H1 (cell line): ENCODE data around the gene FSD1. TPM values are rescaled to one million over a fixed set of nuclear protein-coding genes. Genes with fewer than 3 reads are reported as not detected.

Experiments
- CTCF ChIA-PET: fragments of 300-600 bp; sonication (Branson Sonifier 250); formaldehyde crosslinking; loops from one replicate; lab custom pipeline; 2021; ENCODE audit not compliant: partially characterized antibody; lab: Charles Lee
- POLR2A ChIA-PET: fragments of 300-600 bp; sonication (Branson Sonifier 250); formaldehyde crosslinking; loops from one replicate; lab custom pipeline; 2021; ENCODE audit warnings: inconsistent platforms; ENCODE audit not compliant: partially characterized antibody; lab: Charles Lee
- DNase-seq, 2 experiments: peaks; one replicate each; pipeline versions ENCODE4 v3.0.0 to v3.0.0-alpha.2; 2010 to 2022; ENCODE audit warnings: low spot score in 2 of 2, low read depth in 1 of 2, mixed read lengths in 1 of 2
- FAIRE-seq: peaks from 2 replicates; lab custom pipeline; 2011; peaks lifted over from hg19 to GRCh38; lab: Jason Lieb, UNC
- H2AFZ ChIP-seq: 2 replicates; pipeline ENCODE4 v1.8.1; 2012; ENCODE audit warnings: low read length, inconsistent platforms
- H2AK5ac ChIP-seq: 2 replicates; pipeline ENCODE4 v1.6.1; 2013; ENCODE audit warnings: low read depth, low read length
- H2BK120ac ChIP-seq: replicated peaks from 2 replicates; pipeline ENCODE3; 2013; ENCODE audit warnings: low read depth, low read length, inconsistent platforms
- H2BK12ac ChIP-seq: 2 replicates; pipeline ENCODE4 v1.6.1; 2013; ENCODE audit warnings: low read depth, low read length
- H2BK15ac ChIP-seq: 2 replicates; pipeline ENCODE4 v1.6.1; 2013; ENCODE audit warnings: low read length
- H2BK20ac ChIP-seq: 2 replicates; pipeline ENCODE4 v1.6.1; 2013; ENCODE audit warnings: low read length
- H2BK5ac ChIP-seq: 2 replicates; pipeline ENCODE4 v1.6.1; 2013; ENCODE audit warnings: low read depth, low read length
- H3K14ac ChIP-seq: 2 replicates; pipeline ENCODE4 v1.6.1; 2013; ENCODE audit warnings: inconsistent platforms; ENCODE audit not compliant: insufficient read length
- H3K18ac ChIP-seq: 2 replicates; pipeline ENCODE4 v1.6.1; 2013; ENCODE audit warnings: low read length; ENCODE audit errors: extremely low read depth
- H3K23ac ChIP-seq: 2 replicates; pipeline ENCODE4 v1.6.1; 2013; ENCODE audit warnings: inconsistent platforms; ENCODE audit not compliant: insufficient read length
- H3K23me2 ChIP-seq: 2 replicates; pipeline ENCODE4 v1.6.1; 2013; ENCODE audit warnings: low read depth, low read length
- H3K27ac ChIP-seq: 2 replicates; pipeline ENCODE4 v1.6.1; 2011; ENCODE audit warnings: low read depth, low read length, inconsistent platforms
- H3K27me3 ChIP-seq, 4 experiments: replicated peaks in 1 of 4; 1 replicate in 1 of 4; 2 replicates in 3 of 4; pipeline versions ENCODE4 v1.6.1 to v1.8.1; 2011 to 2013; ENCODE audit warnings: low read length in 3 of 4, mild to moderate bottlenecking in 3 of 4, inconsistent platforms in 2 of 4, mixed read lengths in 2 of 4, moderate library complexity in 1 of 4; ENCODE audit not compliant: control insufficient read depth in 3 of 4, insufficient read depth in 3 of 4; ENCODE audit errors: extremely low read depth in 1 of 4
- H3K36me3 ChIP-seq, 4 experiments: 2 replicates each; pipeline versions ENCODE4 v1.6.1 to v1.8.1; 2011 to 2013; ENCODE audit warnings: mild to moderate bottlenecking in 4 of 4, low read length in 3 of 4, moderate library complexity in 2 of 4, control low read depth in 1 of 4, inconsistent platforms in 1 of 4; ENCODE audit not compliant: insufficient read depth in 4 of 4, control insufficient read depth in 2 of 4
- H3K4ac ChIP-seq: replicated peaks from 2 replicates; pipeline ENCODE3; 2013; ENCODE audit warnings: low read length, low read depth, mixed read lengths, inconsistent platforms; ENCODE audit not compliant: insufficient read length
- H3K4me1 ChIP-seq, 4 experiments: replicated peaks in 1 of 4; 1 replicate in 1 of 4; 2 replicates in 3 of 4; pipeline versions ENCODE4 v1.6.1 to v1.8.1; 2011 to 2013; ENCODE audit warnings: low read length in 3 of 4, inconsistent platforms in 2 of 4, mixed read lengths in 1 of 4; ENCODE audit not compliant: insufficient read depth in 4 of 4, control insufficient read depth in 3 of 4
- H3K4me2 ChIP-seq, 2 experiments: 2 replicates each; pipeline versions ENCODE4 v1.6.1 to v1.8.1; 2011 to 2013; ENCODE audit warnings: low read depth in 2 of 2, low read length in 2 of 2, control low read depth in 1 of 2, inconsistent platforms in 1 of 2, mild to moderate bottlenecking in 1 of 2; ENCODE audit not compliant: insufficient read depth in 1 of 2
- H3K4me3 ChIP-seq, 4 experiments: fragments of 200-600, 300-600 bp in 1 of 4; sonication (generic), shearing (Covaris generic), sonication (Bioruptor Twin) in 1 of 4; 2 replicates each; pipeline versions ENCODE4 v1.5.1 to v1.8.1; 2011 to 2016; ENCODE audit warnings: low read length in 4 of 4, low read depth in 3 of 4, control low read depth in 2 of 4, inconsistent platforms in 2 of 4, mild to moderate bottlenecking in 2 of 4, mixed read lengths in 1 of 4, moderate library complexity in 1 of 4; ENCODE audit not compliant: insufficient read depth in 2 of 4; ENCODE audit errors: extremely low read depth in 1 of 4
- H3K56ac ChIP-seq: replicated peaks from 2 replicates; pipeline ENCODE3; 2013; ENCODE audit warnings: low read depth, mild to moderate bottlenecking, mixed read lengths, low read length, inconsistent platforms; ENCODE audit not compliant: insufficient read length
- H3K79me1 ChIP-seq: 2 replicates; pipeline ENCODE4 v1.6.1; 2013; ENCODE audit warnings: low read depth, low read length, control low read depth
- H3K79me2 ChIP-seq, 2 experiments: 2 replicates each; pipeline versions ENCODE4 v1.6.1 to v1.8.1; 2012 to 2013; ENCODE audit warnings: low read length in 2 of 2, mild to moderate bottlenecking in 2 of 2, inconsistent platforms in 1 of 2; ENCODE audit not compliant: insufficient read depth in 2 of 2, control insufficient read depth in 1 of 2
- H3K9ac ChIP-seq, 4 experiments: replicated peaks in 1 of 4; 1 replicate in 1 of 4; 2 replicates in 3 of 4; pipeline versions ENCODE4 v1.6.1 to v1.8.1; 2011 to 2013; ENCODE audit warnings: low read depth in 3 of 4, low read length in 3 of 4, control low read depth in 2 of 4, mild to moderate bottlenecking in 2 of 4, moderate library complexity in 2 of 4, inconsistent platforms in 1 of 4; ENCODE audit errors: extremely low read depth in 1 of 4
- H3K9me3 ChIP-seq, 2 experiments: 2 replicates each; pipeline versions ENCODE4 v1.6.1 to v1.8.1; 2012 to 2013; ENCODE audit warnings: mild to moderate bottlenecking in 2 of 2, moderate library complexity in 2 of 2, control low read depth in 1 of 2, inconsistent platforms in 1 of 2, low read depth in 1 of 2, low read length in 1 of 2, mixed read lengths in 1 of 2; ENCODE audit not compliant: insufficient read depth in 2 of 2
- H4K20me1 ChIP-seq, 2 experiments: replicated peaks in 1 of 2; 2 replicates each; pipeline versions ENCODE3 to v1.8.1; 2011 to 2013; ENCODE audit warnings: inconsistent platforms in 2 of 2, low read length in 2 of 2, mild to moderate bottlenecking in 1 of 2; ENCODE audit not compliant: insufficient read depth in 2 of 2, control insufficient read depth in 1 of 2
- H4K5ac ChIP-seq: 2 replicates; pipeline ENCODE4 v1.6.1; 2013; ENCODE audit warnings: low read length, low read depth, mixed read lengths, inconsistent platforms; ENCODE audit not compliant: insufficient read length
- H4K8ac ChIP-seq: 2 replicates; pipeline ENCODE4 v1.8.0; 2013; ENCODE audit warnings: mild to moderate bottlenecking, moderate library complexity, low read length, inconsistent platforms; ENCODE audit not compliant: insufficient read depth; ENCODE audit errors: extremely low read depth
- H4K91ac ChIP-seq: replicated peaks from 2 replicates; pipeline ENCODE3; 2013; ENCODE audit warnings: low read length, mixed read lengths, inconsistent platforms; ENCODE audit not compliant: insufficient read length
- BRCA1 ChIP-seq: IDR thresholded peaks from 2 replicates; pipeline ENCODE4 v1.6.1; 2012; ENCODE audit warnings: low read depth, low read length, improper control_type of control experiment
- CHD1 ChIP-seq: IDR thresholded peaks from 2 replicates; pipeline ENCODE4 v1.6.1; 2012; ENCODE audit warnings: low read depth, low read length, improper control_type of control experiment
- CTCF ChIP-seq, 3 experiments: IDR thresholded peaks; 1 replicate in 2 of 3; 2 replicates in 1 of 3; pipeline versions ENCODE4 v1.5.1 to v1.6.1; 2011; ENCODE audit warnings: low read length in 3 of 3, mild to moderate bottlenecking in 3 of 3, inconsistent platforms in 2 of 3, low read depth in 1 of 3, moderate library complexity in 1 of 3; ENCODE audit not compliant: insufficient read depth in 1 of 3; ENCODE audit errors: control extremely low read depth in 1 of 3
- EZH2 ChIP-seq: fragments of 200-600 bp; sonication (generic); IDR thresholded peaks from 2 replicates; pipeline ENCODE4 v1.7.1; 2012; ENCODE audit warnings: low read depth, mild to moderate bottlenecking, moderate library complexity, low read length, inconsistent platforms; ENCODE audit not compliant: severe bottlenecking
- MAX ChIP-seq: IDR thresholded peaks from 2 replicates; pipeline ENCODE4 v1.6.1; 2012; ENCODE audit warnings: inconsistent platforms
- TAF1 ChIP-seq: IDR thresholded peaks from 2 replicates; pipeline ENCODE4 v1.6.1; 2011; ENCODE audit warnings: mild to moderate bottlenecking, low read depth, low read length
- WGBS, 2 experiments: shearing (Covaris generic) in 1 of 2; methylation state at CpG; one replicate each; pipeline versions ENCODE4 v1.1.6 to v1.1.7; 2013 to 2015; ENCODE audit warnings: low lambda C conversion rate in 2 of 2, mixed read lengths in 2 of 2, inconsistent platforms in 1 of 2, low coverage in 1 of 2, missing lambda C conversion rate in 1 of 2; ENCODE audit not compliant: insufficient replicate concordance in 2 of 2, insufficient coverage in 1 of 2, insufficient read length in 1 of 2; ENCODE audit errors: extremely low coverage in 1 of 2, missing lambda C conversion rate in 1 of 2; 5-methylcytosine and 5-hydroxymethylcytosine counted together
- polyA plus RNA-seq, 7 experiments: library from polyadenylated mRNA; depleted of rRNA in 3 of 7; stranded (reverse) in 5 of 7; unstranded in 2 of 7; fragments of >200 nt in 5 of 7; fragments of 200-250 nt in 2 of 7; gene quantifications; 1 replicate in 5 of 7; 2 replicates in 1 of 7; 4 replicates in 1 of 7; pipeline versions ENCODE4 v1.2.1 to v1.2.3, GENCODE V29; 2011 to 2013; ENCODE audit warnings: missing spikeins in 2 of 7, mixed read lengths in 2 of 7
- total RNA-seq: library from RNA; stranded (reverse); fragmentation: NEBNext Ultra II Directional; extraction: Animal tissue kit (Norgen Biotek cat#: 25700); gene quantifications from 2 replicates; pipeline ENCODE4 v1.2.1, GENCODE V29; 2021

FSD1 gene
- total and polyA plus RNA-seq, 2 of the 8 experiments (the other 6 are each of a cell fraction or from before 2014, with no cell fraction given), result 58.8 to 181 TPM

GRCh38 chr19:4350726-4351125, 46.3 kb downstream of the FSD1 start:
- ChIA-PET CTCF (interaction anchor here (1.0 to 20.4 kb wide), 2 partner anchors 15 to 79 kb away, joined by 3 to 311 read pairs; partner anchors contain the start of gene SHD), POLR2A (no interaction called here)
- H2AK5ac ChIP-seq, result no peak overlapping the region
- no peak overlapping the region for H4K8ac ChIP-seq
- H3K4me1 ChIP-seq, result peaks cover 0 to 2% (median 0%) of the 10 kb centered on the region in 4 experiments; a peak in 1 of 7 replicates
- FAIRE-seq, result no peak
- no peak overlapping the region for H3K56ac ChIP-seq
- H3K79me2 ChIP-seq, result no peaks in the 10 kb centered on the region
- H3K79me1 ChIP-seq, result no peaks in the 10 kb centered on the region
- peaks cover 0 to 23% (median 9%) of the 10 kb centered on the region in 4 experiments; a peak in 6 of 8 replicates for H3K36me3 ChIP-seq
- H2BK120ac ChIP-seq, result no peak overlapping the region
- no peak overlapping the region for H2BK15ac ChIP-seq
- DNase-seq, result no peak
- no peaks in the 10 kb centered on the region for H3K27me3 ChIP-seq
- no peak overlapping the region for H3K18ac ChIP-seq
- no peak overlapping the region for H3K14ac ChIP-seq
- H4K5ac ChIP-seq, result no peak overlapping the region
- 90% methylated on average over 9 of the region's 9 CpGs; no CpG with 5 or more reads in 1 of the 2 experiments for WGBS, 2 experiments
- H3K9me3 ChIP-seq, result no peaks in the 10 kb centered on the region
- no peak overlapping the region for H2BK5ac ChIP-seq
- H3K23ac ChIP-seq, result no peak overlapping the region
- no peak overlapping the region for H2AFZ ChIP-seq
- H3K4me2 ChIP-seq, result no peak overlapping the region
- H3K23me2 ChIP-seq, result no peaks in the 10 kb centered on the region
- peaks cover 0 to 11% of the 10 kb centered on the region in 2 experiments for H4K20me1 ChIP-seq
- TF ChIP-seq CHD1, result no peak
- TF ChIP-seq EZH2, result no peak
- no peak for TF ChIP-seq BRCA1
- TF ChIP-seq TAF1, result no peak
- no peak for TF ChIP-seq MAX
- no peak for TF ChIP-seq CTCF (IDR thresholded peaks at IDR 0.05; ENCODE audit: control extremely low read depth in 1 of 3, insufficient read depth in 1 of 3, low read depth in 1 of 3, low read length in 3 of 3)
- H3K4ac ChIP-seq, result no peak overlapping the region
- H2BK20ac ChIP-seq, result no peak overlapping the region
- no peak overlapping the region for H2BK12ac ChIP-seq
- no peak overlapping the region for H3K27ac ChIP-seq
- H4K91ac ChIP-seq, result no peak overlapping the region
- no peak overlapping the region for H3K4me3 ChIP-seq
- no peak overlapping the region for H3K9ac ChIP-seq
